Activated naive CD8-positive, alpha-beta T cell treated with anti-CD3 and anti-CD28 coated beads, Interleukin-2, amount 50 U/mL, for 16 hours (primary cell): ENCODE measurements around the gene PREX1.

Experiments used
- DNase-seq: peaks from one replicate; pipeline ENCODE4 v3.0.0-alpha.2; 2020; ENCODE audit warnings: low read depth, low spot score

Gene PREX1

DNA sequence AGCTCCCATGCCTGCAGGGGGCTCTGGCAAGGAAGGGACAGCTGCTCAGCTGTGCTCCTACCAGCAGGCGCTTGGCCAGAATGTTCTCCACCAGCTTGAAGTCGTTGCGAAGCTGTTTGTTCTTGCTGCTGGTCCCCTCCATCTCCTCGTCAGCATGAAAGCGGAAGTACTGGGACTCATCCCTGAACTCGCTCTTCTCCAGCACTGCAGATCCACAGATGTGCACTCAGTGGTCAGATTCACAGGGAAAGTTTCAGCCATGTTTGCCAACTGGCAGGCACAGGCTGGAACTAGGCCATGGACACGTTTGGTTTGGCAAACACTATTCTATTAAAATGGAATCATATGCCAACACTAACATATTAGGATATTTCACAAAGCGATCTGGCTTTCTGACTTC, 167.9 kb downstream of the PREX1 start:
- no peak for DNase-seq

- no peak for DNase-seq
Observed at GRCh38 chr20:48658505-48658904, 169.3 kb downstream of the PREX1 start.

DNA sequence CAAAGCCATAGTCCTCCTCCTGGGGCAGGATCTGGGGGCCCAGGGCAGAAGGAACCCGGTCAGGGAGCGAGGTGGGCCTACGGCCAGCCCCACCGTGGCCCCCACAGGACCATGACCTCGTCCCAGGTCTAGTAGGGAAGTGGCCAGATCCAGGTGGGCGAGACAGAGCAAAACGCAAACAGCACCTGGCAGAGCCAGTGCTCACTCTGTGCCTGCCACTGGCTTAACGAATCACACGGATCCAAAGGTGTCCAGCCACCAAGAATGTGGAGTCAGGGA, 169.7 kb downstream of the PREX1 start:
- no peak for DNase-seq

DNA sequence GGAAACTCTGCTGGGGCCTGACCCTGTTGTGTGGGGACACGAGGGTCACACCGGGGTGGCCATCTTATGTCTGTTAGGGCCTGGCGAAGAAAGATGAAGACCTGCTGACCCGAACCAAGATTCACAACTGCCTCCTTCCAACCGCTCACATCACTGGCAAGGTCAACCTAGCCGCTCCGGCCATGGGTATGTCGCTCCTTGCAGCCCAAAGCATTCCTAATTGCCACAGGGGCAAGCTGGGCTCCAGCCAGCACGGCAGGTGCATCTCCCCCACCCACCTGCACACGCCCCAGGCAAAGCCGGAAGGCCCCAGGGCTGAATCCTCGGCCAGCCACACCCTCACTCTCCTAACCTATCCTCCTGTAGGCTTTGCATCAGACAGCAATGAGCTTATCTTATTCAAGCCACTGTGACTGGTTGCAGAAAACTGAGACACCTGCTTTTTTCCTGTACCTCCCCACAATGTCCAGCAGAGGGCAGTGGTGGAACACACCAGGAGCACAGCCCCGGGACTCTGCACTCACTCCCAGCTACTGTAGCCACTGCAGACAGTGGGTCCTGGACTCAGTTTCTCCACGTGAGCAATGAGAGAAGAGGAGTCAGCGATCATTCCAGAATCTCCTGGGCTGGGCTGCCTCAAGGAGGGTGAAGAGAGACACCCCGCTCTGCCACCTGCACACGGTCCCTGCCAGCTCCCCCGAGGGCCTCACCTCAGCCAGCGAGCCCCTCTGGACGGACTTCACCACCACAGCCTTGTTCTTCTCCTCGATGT, 170.2 kb downstream of the PREX1 start:
- DNase-seq, result peak; percentile 34

DNA sequence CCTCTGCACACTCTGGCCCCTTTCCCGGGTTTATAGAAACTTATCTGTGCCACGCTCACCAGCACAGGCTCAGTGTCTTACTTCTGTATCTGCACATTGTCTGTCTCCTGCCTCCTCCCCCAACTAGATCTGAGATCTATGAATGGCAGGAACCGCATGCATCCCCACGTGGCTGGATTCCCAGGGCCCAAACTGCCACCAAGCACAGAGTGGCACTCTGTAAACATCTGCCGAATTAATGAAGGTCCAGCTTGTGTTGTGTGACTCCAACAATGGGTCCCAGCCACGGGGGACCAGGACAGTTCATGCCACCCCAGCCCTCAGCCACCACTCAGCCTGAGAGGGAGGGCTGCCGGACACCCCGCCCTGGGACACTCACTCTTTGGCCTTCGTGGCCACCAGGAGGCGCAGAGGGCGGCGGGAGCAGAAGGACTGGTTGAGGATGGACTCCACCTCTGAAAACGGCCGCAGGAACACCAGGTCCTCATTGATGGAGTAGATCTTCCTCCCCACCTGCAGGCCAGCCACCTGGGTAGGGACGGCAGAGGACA, 171.1 kb downstream of the PREX1 start:
- no peak for DNase-seq

- no peak for DNase-seq
Observed at GRCh38 chr20:48656137-48656536, 171.7 kb downstream of the PREX1 start.

DNA sequence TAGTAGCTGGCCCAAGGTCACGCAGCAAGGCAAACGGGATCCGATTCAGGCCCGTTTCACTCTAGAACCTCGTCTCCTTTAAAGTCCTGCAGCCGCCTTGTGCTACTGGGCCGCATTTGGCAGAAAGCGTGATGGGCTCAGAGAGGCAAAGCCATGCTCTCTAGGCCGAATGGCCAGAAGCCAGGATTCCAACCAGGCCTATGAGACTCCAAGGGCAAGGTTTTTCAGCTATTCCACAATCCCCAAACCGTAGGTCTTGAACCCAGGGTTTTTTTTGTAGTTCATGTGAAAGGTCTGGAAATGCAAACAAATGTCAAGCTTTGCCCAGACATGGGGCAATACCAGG, 174.1 kb downstream of the PREX1 start:
- DNase-seq, result no peak

GRCh38 chr20:48652961-48653705, 174.7 kb downstream of the PREX1 start:
- DNase-seq, result no peak

DNA sequence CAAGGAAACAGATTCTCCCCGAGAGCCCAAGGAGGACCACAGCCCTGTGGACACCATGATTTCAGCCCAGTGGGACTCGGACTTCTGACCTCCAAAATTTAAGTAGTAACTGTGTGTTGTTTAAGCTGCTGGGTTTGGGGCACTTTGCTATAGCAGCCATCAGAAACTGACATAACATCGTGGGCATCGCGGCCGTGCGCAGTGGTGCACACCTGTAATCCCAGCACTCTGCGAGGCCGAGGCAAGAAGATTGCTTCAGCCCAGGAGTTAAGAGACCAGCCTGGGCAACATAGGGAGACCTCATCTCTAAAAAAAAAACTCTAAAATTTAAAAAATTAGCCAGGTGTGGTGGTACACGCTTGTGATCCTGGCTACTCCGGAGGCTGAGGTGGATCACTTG, 175.8 kb downstream of the PREX1 start:
- no peak for DNase-seq

DNA sequence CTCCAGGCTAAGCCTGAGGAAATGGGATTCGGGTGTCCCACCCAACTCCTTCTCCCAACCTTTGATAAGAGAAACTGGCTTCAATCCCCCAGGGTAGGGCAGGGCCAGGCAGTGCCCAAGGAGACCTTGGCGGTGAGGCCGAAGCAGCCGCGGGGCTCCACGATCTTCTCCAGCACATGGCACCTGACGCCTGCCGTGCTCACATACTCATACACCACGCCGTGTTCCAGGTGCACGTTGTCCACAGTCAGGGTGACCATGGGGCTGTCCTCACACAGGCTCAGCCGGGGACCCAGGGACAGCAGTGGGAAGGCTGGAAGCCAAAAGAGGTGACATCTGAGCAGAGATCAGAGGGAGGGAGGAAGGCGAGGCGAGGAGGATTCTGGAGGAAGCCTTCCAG, 176.5 kb downstream of the PREX1 start:
- no peak for DNase-seq

- DNase-seq, result no peak
Observed at GRCh38 chr20:48649868-48650267, 177.9 kb downstream of the PREX1 start.

DNA sequence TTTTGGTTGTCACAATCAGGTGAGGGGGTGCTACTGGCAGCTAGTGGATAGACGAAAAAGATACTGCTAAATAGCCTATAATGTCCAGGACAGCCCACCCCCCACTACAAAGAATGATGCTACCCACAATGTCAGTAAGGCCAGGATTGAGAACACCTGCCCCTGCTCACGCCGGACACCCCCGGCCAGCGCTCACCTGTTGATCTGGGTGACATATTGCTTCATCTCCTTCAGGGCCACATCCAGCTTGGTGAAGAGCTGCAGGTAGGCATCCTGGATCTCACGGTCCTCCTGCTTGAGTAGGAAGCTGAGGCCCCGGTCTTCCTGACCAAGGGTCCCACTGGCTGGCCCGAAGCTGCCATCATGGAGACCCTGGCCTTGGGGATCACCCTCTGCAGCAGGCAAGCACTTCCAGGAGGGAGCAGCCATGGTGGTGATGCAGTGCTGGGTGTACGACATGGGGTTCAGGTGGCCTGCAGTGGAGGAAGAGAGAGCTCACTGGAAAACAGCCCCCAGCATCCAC, 178.6 kb downstream of the PREX1 start:
- no peak for DNase-seq

DNA sequence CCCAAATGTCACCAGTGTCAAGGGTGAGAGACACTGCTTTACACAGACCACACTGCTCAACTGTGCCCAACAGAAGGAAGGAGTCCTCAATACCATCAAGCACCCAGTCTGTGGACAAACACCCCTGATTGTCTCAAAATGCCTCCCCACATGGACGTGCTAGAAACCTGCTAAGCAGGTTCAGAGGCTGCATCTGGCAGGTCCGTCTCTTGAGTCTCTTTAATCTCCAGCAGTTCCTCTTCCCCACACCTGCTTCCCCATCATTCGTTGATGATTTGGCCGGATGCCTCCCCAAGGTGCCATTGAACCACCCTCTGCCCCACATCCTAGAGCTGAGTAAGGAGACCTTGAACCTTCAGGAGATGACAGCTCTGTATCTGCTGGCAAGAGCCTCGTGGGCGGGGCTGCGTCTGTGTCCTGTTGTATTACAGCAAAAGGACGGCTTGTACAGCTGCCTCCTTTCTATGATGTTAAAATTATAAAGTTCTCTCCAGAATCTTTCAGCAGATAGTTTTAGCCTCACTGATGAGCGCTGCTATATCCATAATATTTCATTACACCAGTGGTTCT, 179.2 kb downstream of the PREX1 start:
- no peak for DNase-seq

- no peak for DNase-seq
Observed at GRCh38 chr20:48647858-48648257, 179.9 kb downstream of the PREX1 start.

DNA sequence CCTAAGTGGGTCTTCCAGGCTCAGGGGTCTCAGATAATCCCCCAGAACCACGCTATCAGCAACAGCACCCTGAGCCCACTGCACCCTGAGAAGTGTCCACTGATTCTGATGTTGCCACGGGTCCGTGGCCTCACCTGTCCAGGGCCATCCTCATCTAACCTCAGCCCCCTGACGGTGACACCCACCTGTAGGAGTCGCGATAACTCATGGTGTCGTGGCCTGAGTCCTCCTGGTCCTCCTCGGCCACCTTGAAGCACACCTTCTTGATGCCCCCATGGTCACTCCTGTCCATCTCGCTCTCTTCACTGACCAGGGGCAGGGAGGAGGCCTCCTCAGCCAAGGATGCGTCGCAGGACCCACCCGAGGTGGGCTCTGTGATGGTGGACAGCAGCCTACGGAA, 182.1 kb downstream of the PREX1 start:
- no peak for DNase-seq

DNA sequence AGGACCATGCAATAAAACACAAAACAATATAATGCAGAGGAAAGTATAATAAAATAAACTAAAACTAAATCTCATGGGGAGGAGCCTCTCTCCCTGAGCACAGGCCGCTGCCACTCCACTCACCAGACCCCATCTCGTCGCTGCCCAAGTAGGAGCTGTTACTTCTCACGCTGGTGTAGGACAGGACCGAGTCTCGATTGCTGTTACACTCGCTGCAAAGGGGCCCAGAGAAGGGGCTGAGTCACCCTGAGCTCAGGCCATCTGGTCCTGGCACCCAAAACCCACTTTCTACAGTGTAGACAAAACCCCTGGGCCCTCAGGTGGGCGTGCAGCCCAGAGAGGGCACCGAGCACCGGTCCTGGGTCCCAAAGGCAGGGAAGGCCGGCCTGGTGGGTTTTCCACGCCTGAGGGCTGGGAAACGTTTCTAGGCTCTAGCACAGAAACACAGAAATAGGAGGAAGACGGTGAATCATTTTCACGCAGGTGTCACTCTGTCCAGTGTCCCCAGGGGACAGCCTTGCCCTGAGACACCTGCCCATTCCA, 183.4 kb downstream of the PREX1 start:
- no peak for DNase-seq

- DNase-seq, result no peak
Observed at GRCh38 chr20:48642105-48642880, 185.5 kb downstream of the PREX1 start.

DNA sequence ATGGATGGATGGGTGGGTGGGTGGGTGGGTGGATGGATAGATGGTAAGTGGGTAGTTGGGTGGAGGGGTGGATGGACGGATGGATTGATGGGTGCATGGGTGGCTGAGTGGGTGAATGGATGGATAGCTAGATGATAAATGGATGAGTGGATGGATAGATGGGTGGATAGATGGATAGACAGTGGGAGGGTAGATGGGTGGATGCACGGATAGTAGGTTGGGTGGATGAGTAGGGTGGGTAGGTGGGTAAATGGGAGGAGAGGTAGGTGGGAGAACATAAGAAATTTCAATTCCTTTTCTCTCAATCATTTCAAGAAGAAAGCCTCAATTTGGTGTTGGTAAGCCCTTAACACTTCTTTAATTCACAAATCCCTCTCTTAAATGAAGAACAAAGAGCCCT, 186.9 kb downstream of the PREX1 start:
- DNase-seq, result no peak

GRCh38 chr20:48639899-48640298, 187.9 kb downstream of the PREX1 start:
- no peak for DNase-seq

GRCh38 chr20:48638546-48638945, 189.3 kb downstream of the PREX1 start:
- DNase-seq, result no peak

DNA sequence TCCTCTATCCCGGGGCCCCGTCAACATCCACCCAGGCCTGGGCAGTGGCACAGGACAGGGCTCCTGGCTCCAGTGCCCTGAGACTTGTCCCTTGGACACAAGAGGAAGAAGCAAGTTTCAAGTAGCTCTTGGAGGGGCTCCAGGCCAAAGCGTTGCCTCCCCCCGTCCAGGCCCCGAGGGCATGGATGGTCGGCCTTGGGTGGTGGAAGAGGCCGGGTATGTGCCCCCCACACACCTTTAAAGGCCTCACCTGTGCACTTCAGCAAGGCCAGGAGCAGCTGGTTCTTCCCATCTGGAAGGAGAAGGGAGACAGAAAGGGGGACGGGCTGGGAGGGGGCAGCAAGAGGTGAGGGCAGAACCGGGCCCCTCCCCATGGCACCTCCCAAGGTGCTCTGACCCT, 190.3 kb downstream of the PREX1 start:
- no peak for DNase-seq

DNA sequence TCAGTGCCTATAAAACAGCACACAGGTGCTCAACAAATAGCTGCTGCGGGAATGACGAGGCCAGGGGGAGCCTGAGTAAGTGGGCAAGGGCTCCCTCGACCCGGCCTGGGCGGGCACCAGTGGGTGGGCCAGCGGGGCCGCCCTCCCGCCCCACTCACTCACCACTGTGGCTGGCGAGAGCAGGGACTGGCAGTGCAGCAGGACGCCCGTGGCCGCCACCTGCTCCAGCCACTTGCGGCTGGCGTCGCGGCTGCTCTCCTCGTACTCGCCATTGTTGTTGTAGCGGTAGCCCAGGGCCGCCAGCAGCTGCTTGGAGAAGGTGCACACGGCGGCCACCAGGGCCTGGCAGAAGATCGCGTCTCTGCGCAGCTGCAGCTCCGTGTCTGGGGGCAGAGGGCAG, 191.5 kb downstream of the PREX1 start:
- no peak for DNase-seq
